Gastroesophageal sphincter (tissue), 3 donors: ENCODE measurements around the gene HOXA11.

Source experiments
- EP300 ChIP-seq: sonication (generic); formaldehyde crosslinking; IDR thresholded peaks from one replicate; pipeline ENCODE4 v1.6.1; 2017; ENCODE audit warnings: antibody characterized with exemption, mild to moderate bottlenecking
- POLR2AphosphoS5 ChIP-seq: sonication (generic); formaldehyde crosslinking; IDR thresholded peaks from one replicate; pipeline ENCODE4 v1.6.1; 2017; ENCODE audit warnings: antibody characterized with exemption
- TF ChIP-seq, protein P1 (sequence below), 4 experiments: fragments of 200-600 bp in 2 of 4; fragments of 450-650 bp in 2 of 4; sonication (generic) in 1 of 4; IDR thresholded peaks; one replicate each; pipeline ENCODE4 v1.5.1; 2017 to 2019; ENCODE audit warnings: antibody characterized with exemption in 4 of 4, mild to moderate bottlenecking in 2 of 4, moderate library complexity in 2 of 4

DNA sequence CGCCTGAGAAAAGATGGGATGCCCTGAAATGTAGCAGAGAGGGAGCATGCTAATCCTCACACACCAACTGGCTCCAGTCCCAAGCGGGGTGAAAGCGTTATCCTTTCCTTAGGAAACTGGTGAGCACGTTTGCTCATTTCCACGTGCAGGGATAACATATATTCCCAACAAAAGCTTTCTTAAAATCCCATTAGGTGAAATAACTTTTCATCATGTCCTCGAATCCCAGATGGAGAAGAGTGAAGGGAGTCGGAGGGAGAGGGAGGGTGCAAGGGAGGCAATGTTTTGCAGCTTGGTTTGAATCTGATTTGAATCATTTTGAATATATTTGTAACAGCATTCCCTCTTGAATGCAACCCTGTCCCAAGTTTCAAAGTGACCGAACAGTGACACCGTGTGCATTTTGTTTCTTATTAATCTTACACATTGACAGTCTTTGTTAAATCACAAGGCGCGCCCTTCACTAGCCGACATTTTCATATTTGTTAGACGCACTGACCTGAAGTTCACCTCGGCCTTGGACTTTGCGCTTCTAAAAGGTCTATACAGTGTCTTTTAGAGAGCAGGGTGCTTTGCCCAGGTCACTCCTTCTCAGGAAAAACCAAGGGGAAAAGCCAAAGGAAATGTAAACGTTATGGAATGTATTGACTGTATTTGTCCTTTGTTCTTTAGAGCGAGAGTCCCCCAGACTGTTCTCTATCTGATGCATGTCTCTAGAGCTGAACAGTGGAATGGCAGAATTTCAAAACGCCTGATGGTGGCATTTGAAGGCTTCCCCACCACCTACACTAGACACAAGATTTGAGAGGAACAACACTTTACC is 51.4 kb downstream of the HOXA11 start:
- TF ChIP-seq POLR2AphosphoS5 (no peak), EP300 (no peak)
- TF ChIP-seq, protein P1, sequence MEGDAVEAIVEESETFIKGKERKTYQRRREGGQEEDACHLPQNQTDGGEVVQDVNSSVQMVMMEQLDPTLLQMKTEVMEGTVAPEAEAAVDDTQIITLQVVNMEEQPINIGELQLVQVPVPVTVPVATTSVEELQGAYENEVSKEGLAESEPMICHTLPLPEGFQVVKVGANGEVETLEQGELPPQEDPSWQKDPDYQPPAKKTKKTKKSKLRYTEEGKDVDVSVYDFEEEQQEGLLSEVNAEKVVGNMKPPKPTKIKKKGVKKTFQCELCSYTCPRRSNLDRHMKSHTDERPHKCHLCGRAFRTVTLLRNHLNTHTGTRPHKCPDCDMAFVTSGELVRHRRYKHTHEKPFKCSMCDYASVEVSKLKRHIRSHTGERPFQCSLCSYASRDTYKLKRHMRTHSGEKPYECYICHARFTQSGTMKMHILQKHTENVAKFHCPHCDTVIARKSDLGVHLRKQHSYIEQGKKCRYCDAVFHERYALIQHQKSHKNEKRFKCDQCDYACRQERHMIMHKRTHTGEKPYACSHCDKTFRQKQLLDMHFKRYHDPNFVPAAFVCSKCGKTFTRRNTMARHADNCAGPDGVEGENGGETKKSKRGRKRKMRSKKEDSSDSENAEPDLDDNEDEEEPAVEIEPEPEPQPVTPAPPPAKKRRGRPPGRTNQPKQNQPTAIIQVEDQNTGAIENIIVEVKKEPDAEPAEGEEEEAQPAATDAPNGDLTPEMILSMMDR (IDR thresholded peaks at IDR 0.05), result no peak
